Measurements from ENCODE around the gene AP2A2.

The AP2A2 gene

DNA sequence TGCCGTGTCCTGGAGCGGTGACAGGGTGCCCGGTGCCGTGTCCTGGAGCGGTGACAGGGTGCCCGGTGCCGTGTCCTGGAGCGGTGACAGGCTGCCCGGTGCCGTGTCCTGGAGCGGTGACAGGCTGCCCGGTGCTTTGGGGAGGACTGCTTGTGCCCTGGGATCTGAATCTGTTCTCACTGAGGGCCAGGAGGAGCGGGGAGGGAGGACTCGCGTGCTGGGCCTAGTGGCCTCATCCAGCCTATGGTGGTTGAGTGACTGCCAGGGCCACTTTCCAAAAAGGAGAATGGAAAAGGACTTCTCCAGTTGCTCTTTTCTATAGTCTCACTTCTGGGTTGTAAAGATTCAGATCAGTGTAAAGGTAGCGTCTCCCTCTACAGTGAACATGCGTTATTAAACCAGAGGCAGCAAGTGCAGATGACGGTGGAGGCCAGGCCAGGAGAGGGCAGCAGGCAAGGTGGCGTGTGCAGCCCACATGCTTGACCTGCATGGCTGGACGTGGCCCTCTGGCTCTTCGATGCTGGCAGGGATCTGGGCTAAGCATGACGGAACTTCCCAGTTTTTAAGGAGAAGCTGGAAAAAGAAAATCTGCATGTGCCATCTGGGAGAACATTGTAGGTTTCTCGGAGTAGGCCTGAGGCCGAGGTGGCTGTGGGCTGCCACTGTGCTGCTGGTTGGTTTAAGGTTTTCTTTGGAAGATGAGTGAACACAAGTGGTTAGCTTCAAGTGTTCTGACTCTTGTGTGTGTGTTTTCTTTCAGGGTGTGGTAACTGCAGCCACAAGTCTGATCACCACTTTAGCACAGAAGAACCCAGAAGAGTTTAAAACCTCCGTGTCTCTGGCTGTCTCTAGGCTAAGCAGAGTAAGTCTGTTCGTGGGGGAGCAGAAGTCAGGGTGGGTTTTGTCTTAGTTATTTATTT, 55.0 kb downstream of the AP2A2 start:
- H3K36me3 ChIP-seq (replicated peaks in 1 of 2; ENCODE audit: control insufficient read depth in 2 of 2, insufficient read depth in 2 of 2, low read length in 2 of 2), result peaks cover 51 to 81% of the 10 kb centered on the region in 2 donors
- H3K9ac ChIP-seq (ENCODE audit: low read depth, low read length, poor library complexity), result no peak overlapping the region
- DNase-seq (ENCODE audit: low spot score), result no peak
- H2BK120ac ChIP-seq (ENCODE audit: low read depth, low read length), result no peak overlapping the region
- H3K4ac ChIP-seq (ENCODE audit: low read length), result no peak overlapping the region
- H3K4me1 ChIP-seq (ENCODE audit: control insufficient read depth in 2 of 2, insufficient read depth in 1 of 2, low read depth in 1 of 2, low read length in 2 of 2), result peaks cover 0 to 2% of the 10 kb centered on the region in 2 donors
- H3K4me2 ChIP-seq (ENCODE audit: insufficient read depth, low read length, poor library complexity, severe bottlenecking), result no peak overlapping the region
- H3K4me3 ChIP-seq (ENCODE audit: low read length in 2 of 2), result no peak overlapping the region
- H3K27me3 ChIP-seq (ENCODE audit: control insufficient read depth in 3 of 3, insufficient read depth in 3 of 3, low read depth in 1 of 3, low read length in 3 of 3), result no peaks in the 10 kb centered on the region
- no peak overlapping the region for H3K18ac ChIP-seq (ENCODE audit: low read length)
- no CpG with 5 or more reads among the region's 26 CpGs for WGBS, 2 donors (ENCODE audit: extremely low coverage in 2 of 2, insufficient read length in 2 of 2, insufficient replicate concordance in 1 of 2)
- H4K8ac ChIP-seq (ENCODE audit: low read depth, low read length), result no peak overlapping the region
- no peak overlapping the region for H2BK15ac ChIP-seq (ENCODE audit: low read length)
- no peak overlapping the region for H2BK12ac ChIP-seq (ENCODE audit: low read length)
- H2BK5ac ChIP-seq (ENCODE audit: low read length), result no peak overlapping the region
- H2AFZ ChIP-seq (ENCODE audit: low read length), result no peak overlapping the region
- H3K79me1 ChIP-seq (ENCODE audit: low read depth, low read length), result peaks cover 11% of the 10 kb centered on the region
- H4K91ac ChIP-seq (ENCODE audit: low read depth, low read length, poor library complexity), result no peak overlapping the region
- no peak overlapping the region for H3K23ac ChIP-seq (ENCODE audit: low read depth, low read length, poor library complexity)
- no peak overlapping the region for H3K27ac ChIP-seq (replicated peaks; ENCODE audit: low read length)
- H2AK5ac ChIP-seq (ENCODE audit: low read depth, low read length), result no peak overlapping the region
- no peak overlapping the region for H3K14ac ChIP-seq (ENCODE audit: low read length)
- H3K9me3 ChIP-seq (replicated peaks in 1 of 2; ENCODE audit: control insufficient read depth in 2 of 2, insufficient read depth in 1 of 2, low read depth in 1 of 2, low read length in 2 of 2), result no peaks in the 10 kb centered on the region

DNA sequence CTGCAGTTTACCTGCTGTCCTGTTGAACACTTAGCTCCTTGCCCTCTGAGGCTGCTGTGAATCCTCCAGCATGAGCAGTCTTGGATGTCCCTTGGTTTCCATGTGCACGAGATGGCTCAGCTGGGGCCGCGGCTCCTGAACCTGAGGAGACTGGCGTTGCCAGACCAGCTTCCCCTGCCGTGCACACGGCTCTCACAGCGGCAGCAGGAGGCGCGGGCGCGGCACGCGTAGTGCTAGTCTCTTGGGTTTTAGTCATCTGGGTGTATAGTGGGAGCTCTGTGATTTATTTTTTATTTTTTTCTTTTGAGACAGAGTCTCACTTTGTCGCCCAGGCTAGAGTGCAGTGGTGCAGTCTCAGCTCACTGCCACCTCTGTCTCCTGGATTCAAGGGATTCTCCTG, 56.1 kb downstream of the AP2A2 start:
- no peak overlapping the region for H2BK5ac ChIP-seq (ENCODE audit: low read length)
- peaks cover 61 to 83% of the 10 kb centered on the region in 2 donors for H3K36me3 ChIP-seq (replicated peaks in 1 of 2; ENCODE audit: control insufficient read depth in 2 of 2, insufficient read depth in 2 of 2, low read length in 2 of 2)
- no peak overlapping the region for H3K9ac ChIP-seq (ENCODE audit: low read depth, low read length, poor library complexity)
- H3K4me3 ChIP-seq (ENCODE audit: low read length in 2 of 2), result no peak overlapping the region
- DNase-seq (ENCODE audit: low spot score), result no peak
- H3K23ac ChIP-seq (ENCODE audit: low read depth, low read length, poor library complexity), result no peak overlapping the region
- no peaks in the 10 kb centered on the region for H3K4me1 ChIP-seq (ENCODE audit: control insufficient read depth in 2 of 2, insufficient read depth in 1 of 2, low read depth in 1 of 2, low read length in 2 of 2)
- no peak overlapping the region for H3K4ac ChIP-seq (ENCODE audit: low read length)
- H3K4me2 ChIP-seq (ENCODE audit: insufficient read depth, low read length, poor library complexity, severe bottlenecking), result no peak overlapping the region
- H3K79me1 ChIP-seq (ENCODE audit: low read depth, low read length), result peaks cover 14% of the 10 kb centered on the region
- no peak overlapping the region for H2AK5ac ChIP-seq (ENCODE audit: low read depth, low read length)
- no peak overlapping the region for H3K27ac ChIP-seq (replicated peaks; ENCODE audit: low read length)
- no CpG with 5 or more reads among the region's 14 CpGs for WGBS, 2 donors (ENCODE audit: extremely low coverage in 2 of 2, insufficient read length in 2 of 2, insufficient replicate concordance in 1 of 2)
- H2BK120ac ChIP-seq (ENCODE audit: low read depth, low read length), result no peak overlapping the region
- no peak overlapping the region for H2BK12ac ChIP-seq (ENCODE audit: low read length)
- peak overlapping the region; percentile 49 for H3K14ac ChIP-seq (ENCODE audit: low read length)
- H3K27me3 ChIP-seq (ENCODE audit: control insufficient read depth in 3 of 3, insufficient read depth in 3 of 3, low read depth in 1 of 3, low read length in 3 of 3), result no peaks in the 10 kb centered on the region
- no peaks in the 10 kb centered on the region for H3K9me3 ChIP-seq (replicated peaks in 1 of 2; ENCODE audit: control insufficient read depth in 2 of 2, insufficient read depth in 1 of 2, low read depth in 1 of 2, low read length in 2 of 2)
- H3K18ac ChIP-seq (ENCODE audit: low read length), result no peak overlapping the region
- no peak overlapping the region for H2AFZ ChIP-seq (ENCODE audit: low read length)
- H4K91ac ChIP-seq (ENCODE audit: low read depth, low read length, poor library complexity), result no peak overlapping the region
- no peak overlapping the region for H4K8ac ChIP-seq (ENCODE audit: low read depth, low read length)
- H2BK15ac ChIP-seq (ENCODE audit: low read length), result no peak overlapping the region

GRCh38 chr11:984546-984945, 58.9 kb downstream of the AP2A2 start:
- H2AK5ac ChIP-seq (ENCODE audit: low read depth, low read length), result no peak overlapping the region

GRCh38 chr11:985406-985805, 59.7 kb downstream of the AP2A2 start:
- no peak overlapping the region for H3K14ac ChIP-seq (ENCODE audit: low read length)
- no peak overlapping the region for H2AFZ ChIP-seq (ENCODE audit: low read length)
- no peaks in the 10 kb centered on the region for H3K27me3 ChIP-seq (ENCODE audit: control insufficient read depth in 3 of 3, insufficient read depth in 3 of 3, low read depth in 1 of 3, low read length in 3 of 3)
- H3K9ac ChIP-seq (ENCODE audit: low read depth, low read length, poor library complexity), result peak overlapping the region; percentile 76
- no peak overlapping the region for H4K8ac ChIP-seq (ENCODE audit: low read depth, low read length)
- no peak overlapping the region for H3K27ac ChIP-seq (replicated peaks; ENCODE audit: low read length)
- no peak overlapping the region for H3K4me3 ChIP-seq (ENCODE audit: low read length in 2 of 2)
- H3K4me2 ChIP-seq (ENCODE audit: insufficient read depth, low read length, poor library complexity, severe bottlenecking), result no peak overlapping the region
- H4K91ac ChIP-seq (ENCODE audit: low read depth, low read length, poor library complexity), result no peak overlapping the region
- no peak for DNase-seq (ENCODE audit: low spot score)
- WGBS, 2 donors (ENCODE audit: extremely low coverage in 2 of 2, insufficient read length in 2 of 2, insufficient replicate concordance in 1 of 2), result no CpG with 5 or more reads among the region's 21 CpGs
- no peaks in the 10 kb centered on the region for H3K4me1 ChIP-seq (ENCODE audit: control insufficient read depth in 2 of 2, insufficient read depth in 1 of 2, low read depth in 1 of 2, low read length in 2 of 2)
- peaks cover 11% of the 10 kb centered on the region for H3K79me1 ChIP-seq (ENCODE audit: low read depth, low read length)
- H3K36me3 ChIP-seq (replicated peaks in 1 of 2; ENCODE audit: control insufficient read depth in 2 of 2, insufficient read depth in 2 of 2, low read length in 2 of 2), result peaks cover 67 to 91% of the 10 kb centered on the region in 2 donors
- H3K18ac ChIP-seq (ENCODE audit: low read length), result no peak overlapping the region
- no peak overlapping the region for H2BK12ac ChIP-seq (ENCODE audit: low read length)
- H2BK5ac ChIP-seq (ENCODE audit: low read length), result no peak overlapping the region
- H3K9me3 ChIP-seq (replicated peaks in 1 of 2; ENCODE audit: control insufficient read depth in 2 of 2, insufficient read depth in 1 of 2, low read depth in 1 of 2, low read length in 2 of 2), result no peaks in the 10 kb centered on the region
- H2AK5ac ChIP-seq (ENCODE audit: low read depth, low read length), result no peak overlapping the region
- H3K4ac ChIP-seq (ENCODE audit: low read length), result no peak overlapping the region
- no peak overlapping the region for H2BK120ac ChIP-seq (ENCODE audit: low read depth, low read length)
- H2BK15ac ChIP-seq (ENCODE audit: low read length), result no peak overlapping the region
- H3K23ac ChIP-seq (ENCODE audit: low read depth, low read length, poor library complexity), result no peak overlapping the region

More at GRCh38 chr11:984546-984945, 58.9 kb downstream of the AP2A2 start:
- H3K4ac ChIP-seq (ENCODE audit: low read length), result no peak overlapping the region
- H3K14ac ChIP-seq (ENCODE audit: low read length), result no peak overlapping the region
- DNase-seq (ENCODE audit: low spot score), result no peak
- no peak overlapping the region for H3K27ac ChIP-seq (replicated peaks; ENCODE audit: low read length)
- H3K23ac ChIP-seq (ENCODE audit: low read depth, low read length, poor library complexity), result no peak overlapping the region
- no CpG with 5 or more reads among the region's 15 CpGs for WGBS, 2 donors (ENCODE audit: extremely low coverage in 2 of 2, insufficient read length in 2 of 2, insufficient replicate concordance in 1 of 2)
- no peak overlapping the region for H4K8ac ChIP-seq (ENCODE audit: low read depth, low read length)
- peaks cover 58 to 82% of the 10 kb centered on the region in 2 donors for H3K36me3 ChIP-seq (replicated peaks in 1 of 2; ENCODE audit: control insufficient read depth in 2 of 2, insufficient read depth in 2 of 2, low read length in 2 of 2)
- H4K91ac ChIP-seq (ENCODE audit: low read depth, low read length, poor library complexity), result no peak overlapping the region
- no peak overlapping the region for H2BK5ac ChIP-seq (ENCODE audit: low read length)
- no peak overlapping the region for H3K4me2 ChIP-seq (ENCODE audit: insufficient read depth, low read length, poor library complexity, severe bottlenecking)
- H3K79me1 ChIP-seq (ENCODE audit: low read depth, low read length), result peaks cover 11% of the 10 kb centered on the region
- H2BK12ac ChIP-seq (ENCODE audit: low read length), result no peak overlapping the region
- no peaks in the 10 kb centered on the region for H3K27me3 ChIP-seq (ENCODE audit: control insufficient read depth in 3 of 3, insufficient read depth in 3 of 3, low read depth in 1 of 3, low read length in 3 of 3)
- H3K18ac ChIP-seq (ENCODE audit: low read length), result no peak overlapping the region
- H3K4me3 ChIP-seq (ENCODE audit: low read length in 2 of 2), result no peak overlapping the region
- H3K4me1 ChIP-seq (ENCODE audit: control insufficient read depth in 2 of 2, insufficient read depth in 1 of 2, low read depth in 1 of 2, low read length in 2 of 2), result no peaks in the 10 kb centered on the region
- H2BK15ac ChIP-seq (ENCODE audit: low read length), result no peak overlapping the region
- H2AFZ ChIP-seq (ENCODE audit: low read length), result no peak overlapping the region
- H2BK120ac ChIP-seq (ENCODE audit: low read depth, low read length), result no peak overlapping the region
- H3K9ac ChIP-seq (ENCODE audit: low read depth, low read length, poor library complexity), result no peak overlapping the region
- no peaks in the 10 kb centered on the region for H3K9me3 ChIP-seq (replicated peaks in 1 of 2; ENCODE audit: control insufficient read depth in 2 of 2, insufficient read depth in 1 of 2, low read depth in 1 of 2, low read length in 2 of 2)
